SU-DHL-6 (cell line): ENCODE data around the gene GSE1.

Experiments used
- H2AFZ ChIP-seq: fragments of 200-600 bp; sonication (generic); 2 replicates; pipeline ENCODE4 v1.6.1; 2014; ENCODE audit warnings: low read depth, mild to moderate bottlenecking, moderate library complexity, mixed read lengths, antibody characterized with exemption, low read length; ENCODE audit not compliant: severe bottlenecking
- H3F3A ChIP-seq: fragments of 200-600 bp; shearing (Covaris generic); 2 replicates; pipeline ENCODE4 v1.6.0; 2016; ENCODE audit warnings: antibody characterized with exemption, mild to moderate bottlenecking; ENCODE audit not compliant: insufficient read depth
- H3K27ac ChIP-seq: fragments of 200-600 bp; sonication (generic); 2 replicates; pipeline ENCODE4 v1.5.1; 2016; ENCODE audit warnings: low read depth, mild to moderate bottlenecking, low read length, moderate library complexity, mixed read lengths
- H3K27me3 ChIP-seq: fragments of 200-600 bp; sonication (generic), shearing (Covaris generic); 2 replicates; pipeline ENCODE4 v1.6.0; 2014; ENCODE audit warnings: mild to moderate bottlenecking, low read length
- H3K36me3 ChIP-seq: fragments of 200-600 bp; sonication (generic); 2 replicates; pipeline ENCODE4 v1.6.1; 2014; ENCODE audit warnings: mild to moderate bottlenecking, low read length, mixed read lengths
- H3K4me2 ChIP-seq: fragments of 300-600, 200-600 bp; shearing (Covaris generic), sonication (generic); 2 replicates; pipeline ENCODE4 v1.6.0; 2014; ENCODE audit warnings: low read length, low read depth, mild to moderate bottlenecking; ENCODE audit not compliant: poor library complexity, severe bottlenecking
- H3K4me3 ChIP-seq: fragments of 200-600 bp; sonication (generic); 2 replicates; pipeline ENCODE4 v1.5.1; 2014; ENCODE audit warnings: antibody characterized with exemption, low read length, mild to moderate bottlenecking, mixed read lengths; ENCODE audit not compliant: insufficient read depth, poor library complexity, severe bottlenecking
- H3K79me2 ChIP-seq: fragments of 200-600 bp; sonication (generic); 2 replicates; pipeline ENCODE4 v1.6.1; 2014; ENCODE audit warnings: mild to moderate bottlenecking, low read length, moderate library complexity; ENCODE audit not compliant: insufficient read depth
- H3K9ac ChIP-seq: fragments of 200-600 bp; sonication (generic); 2 replicates; pipeline ENCODE4 v1.7.0; 2014; ENCODE audit warnings: mild to moderate bottlenecking, low read length
- H3K9me2 ChIP-seq: fragments of 200-600 bp; sonication (generic); replicated peaks from 2 replicates; pipeline ENCODE4 v1.6.1; 2014; ENCODE audit warnings: low read length; ENCODE audit not compliant: insufficient read depth
- H3K9me3 ChIP-seq: fragments of 200-600 bp; sonication (generic); 2 replicates; pipeline ENCODE4 v1.6.1; 2014; ENCODE audit warnings: low read length, mixed read lengths; ENCODE audit not compliant: insufficient read depth
- H4K20me1 ChIP-seq: fragments of 200-600 bp; sonication (generic); 2 replicates; pipeline ENCODE4 v1.6.1; 2014; ENCODE audit warnings: low read depth, mild to moderate bottlenecking, antibody characterized with exemption, low read length, moderate library complexity, mixed read lengths
- CTCF ChIP-seq: fragments of 200-600 bp; sonication (generic); IDR thresholded peaks from one replicate; pipeline ENCODE4 v1.5.1; 2017; ENCODE audit warnings: antibody characterized with exemption, mild to moderate bottlenecking, low read length, moderate library complexity; ENCODE audit not compliant: insufficient read depth, poor library complexity, severe bottlenecking
- EZH2phosphoT487 ChIP-seq: fragments of 200-600 bp; sonication (generic), shearing (Covaris generic); conservative IDR thresholded peaks from 2 replicates; pipeline ENCODE4 v1.6.1; 2018; ENCODE audit warnings: mild to moderate bottlenecking, antibody characterized with exemption, low read length, moderate library complexity, mixed read lengths

Gene GSE1

GRCh38 chr16:85602402-85603202 lies 10.5 kb upstream of the GSE1 start:
- Histone ChIP-seq H3K27ac (no peak overlapping the region), H3K4me2 (no peak overlapping the region), H3K9me2 (no peaks in the 10 kb centered on the region), H3K79me2 (no peaks in the 10 kb centered on the region), H3K9ac (no peak overlapping the region), H2AFZ (no peak overlapping the region), H3K27me3 (no peaks in the 10 kb centered on the region), H3F3A (no peaks in the 10 kb centered on the region), H4K20me1 (no peaks in the 10 kb centered on the region), H3K9me3 (no peaks in the 10 kb centered on the region), H3K4me3 (no peak overlapping the region), H3K36me3 (no peaks in the 10 kb centered on the region)
- TF ChIP-seq EZH2phosphoT487, result no peak
- no peak for TF ChIP-seq CTCF

GRCh38 chr16:85603203-85603755 lies 9.8 kb upstream of the GSE1 start:
- Histone ChIP-seq H4K20me1 (no peaks in the 10 kb centered on the region), H3K27ac (no peak overlapping the region), H3K9ac (no peak overlapping the region)

GRCh38 chr16:85604145-85604705 lies 8.9 kb upstream of the GSE1 start:
- Histone ChIP-seq H3K36me3 (no peaks in the 10 kb centered on the region), H3K27me3 (no peaks in the 10 kb centered on the region), H3K9me2 (no peaks in the 10 kb centered on the region), H3F3A (no peaks in the 10 kb centered on the region), H3K9ac (no peak overlapping the region), H3K9me3 (no peaks in the 10 kb centered on the region), H3K27ac (no peak overlapping the region), H3K79me2 (no peaks in the 10 kb centered on the region), H4K20me1 (no peaks in the 10 kb centered on the region), H3K4me3 (no peak overlapping the region), H2AFZ (no peak overlapping the region), H3K4me2 (no peak overlapping the region)
- no peak for TF ChIP-seq EZH2phosphoT487
- TF ChIP-seq CTCF, result no peak

More at GRCh38 chr16:85603203-85603755, 9.8 kb upstream of the GSE1 start:
- H3K4me3 ChIP-seq, result no peak overlapping the region
- no peaks in the 10 kb centered on the region for H3K36me3 ChIP-seq
- no peaks in the 10 kb centered on the region for H3K9me3 ChIP-seq
- no peak overlapping the region for H3K4me2 ChIP-seq
- no peaks in the 10 kb centered on the region for H3K9me2 ChIP-seq
- H3K27me3 ChIP-seq, result no peaks in the 10 kb centered on the region
- TF ChIP-seq EZH2phosphoT487 (no peak), CTCF (no peak)
- H3F3A ChIP-seq, result no peaks in the 10 kb centered on the region
- no peaks in the 10 kb centered on the region for H3K79me2 ChIP-seq
- no peak overlapping the region for H2AFZ ChIP-seq
